HG02588 (cell line): ENCODE data around the gene NAT16.
"Not testable (repeated sequence)": the region's sequence is repeated elsewhere in the genome, so short reads cannot be mapped to it uniquely, and the experiment has no call there.

ENCODE experiments used
- ATAC-seq: cut with Tn5 transposase; IDR thresholded peaks from one replicate; pipeline ENCODE4 v1.9.1; 2021; ENCODE audit warnings: mild to moderate bottlenecking, moderate library complexity; ENCODE audit not compliant: unreplicated experiment

Gene NAT16

DNA sequence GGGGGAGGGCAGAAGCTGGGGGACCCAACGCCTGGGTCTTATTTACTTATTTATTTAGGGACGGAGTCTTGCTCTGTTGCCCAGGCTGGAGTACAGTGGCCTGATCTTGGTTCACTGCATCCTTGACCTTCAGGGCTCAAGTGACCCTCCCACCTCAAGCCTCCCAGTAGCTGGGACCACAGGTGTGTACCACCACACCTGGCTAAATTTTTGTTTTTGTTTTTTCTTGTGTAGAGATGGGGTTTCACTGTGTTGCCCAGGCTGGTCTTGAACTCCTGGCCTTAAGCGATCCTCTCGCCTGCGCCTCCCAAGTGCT, 22.5 kb upstream of the NAT16 start:
- no peak for ATAC-seq

DNA sequence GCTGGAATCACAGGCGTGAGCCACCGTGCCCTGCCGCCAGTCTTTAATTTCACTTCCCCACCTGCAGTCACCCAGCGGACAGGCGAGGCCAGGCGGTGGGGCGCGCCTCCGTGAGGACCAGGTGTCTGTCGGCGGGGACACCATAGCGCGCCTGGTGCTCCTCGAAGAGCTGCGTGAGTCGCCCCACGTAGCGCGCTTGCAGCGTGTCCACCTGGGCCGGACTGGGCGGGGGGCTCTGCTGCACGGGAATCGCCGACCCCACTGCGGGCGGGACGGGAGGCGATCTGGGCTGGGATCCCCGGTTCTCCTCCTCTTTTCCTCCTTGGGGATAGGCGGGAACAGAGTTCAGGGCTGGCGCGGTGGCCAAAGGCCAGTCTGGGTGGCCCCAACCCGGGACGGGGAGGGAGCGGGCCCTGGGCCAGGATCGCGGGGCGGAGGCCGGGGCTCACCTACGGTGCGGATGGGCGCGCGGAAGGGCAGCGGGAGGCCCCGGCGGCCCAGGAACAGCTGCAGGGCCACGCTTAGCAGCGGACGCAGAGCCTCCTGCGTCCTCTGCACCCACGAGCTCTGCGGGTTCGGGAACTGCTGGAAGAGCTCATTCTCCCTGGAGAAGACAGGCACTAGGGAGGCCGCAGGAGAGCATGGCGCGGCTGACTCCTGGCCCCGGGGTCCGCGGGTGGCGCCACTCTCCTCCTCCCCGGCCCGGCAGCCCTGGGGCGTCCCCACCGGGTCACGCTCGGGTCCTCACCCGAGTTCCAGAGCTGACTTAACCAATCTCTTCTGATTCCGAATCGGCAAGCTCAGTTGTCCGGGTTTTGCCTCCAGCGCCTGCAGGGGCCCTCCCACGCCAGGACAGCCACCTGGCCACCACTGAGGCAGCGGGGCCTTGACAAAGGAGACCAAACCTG, 21.9 kb upstream of the NAT16 start:
- no peak for ATAC-seq

DNA sequence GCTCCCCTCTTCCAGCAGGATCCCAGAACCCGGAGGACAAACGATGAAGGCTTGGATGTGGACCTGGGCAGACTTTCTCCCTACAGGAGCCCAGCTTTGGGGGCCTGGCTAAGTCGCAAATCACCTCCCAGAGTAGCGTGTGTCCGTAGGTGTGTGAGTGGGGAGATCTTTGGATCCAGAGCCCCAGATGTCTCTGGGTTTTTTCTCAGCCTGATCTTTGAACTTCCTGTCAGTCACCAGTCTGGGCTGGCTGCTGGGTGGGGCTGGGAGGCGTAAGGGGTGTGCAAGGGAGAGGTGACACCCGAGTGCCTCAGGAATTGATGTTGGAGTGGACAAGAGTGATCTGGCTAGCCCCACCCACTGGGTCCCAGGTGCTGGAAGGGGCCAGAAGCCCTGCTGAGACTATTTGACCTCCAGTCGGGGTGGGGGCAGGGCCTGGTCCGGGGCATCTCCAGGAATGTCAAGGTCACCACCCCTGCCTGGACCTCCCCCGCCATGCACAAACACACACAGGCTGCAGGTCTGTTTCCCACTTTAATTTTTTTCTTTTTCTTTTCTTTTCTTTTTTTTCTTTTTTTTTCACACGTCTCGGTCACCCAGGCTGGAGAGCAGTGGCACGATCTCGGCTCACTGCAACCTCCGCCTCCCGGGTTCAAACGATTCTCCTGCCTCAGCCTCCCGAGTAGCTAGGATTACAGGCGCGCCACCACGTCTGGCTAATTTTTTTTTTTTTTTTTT, 20.9 kb upstream of the NAT16 start, which contains the start of gene MOGAT3:
TSS of gene MOGAT3 (minus strand) at position 175 of the 738 bp plus-strand sequence. CDS start 182 bp downstream, outside the sequence.
- no peak for ATAC-seq

GRCh38 chr7:101200504-101200861, 20.4 kb upstream of the NAT16 start:
- ATAC-seq = no peak

GRCh38 chr7:101199522-101199921, 19.4 kb upstream of the NAT16 start:
- not testable (repeated sequence) for ATAC-seq

GRCh38 chr7:101198476-101198875, 18.4 kb upstream of the NAT16 start:
- ATAC-seq = no peak

GRCh38 chr7:101197991-101198390, 17.9 kb upstream of the NAT16 start:
- ATAC-seq = no peak

DNA sequence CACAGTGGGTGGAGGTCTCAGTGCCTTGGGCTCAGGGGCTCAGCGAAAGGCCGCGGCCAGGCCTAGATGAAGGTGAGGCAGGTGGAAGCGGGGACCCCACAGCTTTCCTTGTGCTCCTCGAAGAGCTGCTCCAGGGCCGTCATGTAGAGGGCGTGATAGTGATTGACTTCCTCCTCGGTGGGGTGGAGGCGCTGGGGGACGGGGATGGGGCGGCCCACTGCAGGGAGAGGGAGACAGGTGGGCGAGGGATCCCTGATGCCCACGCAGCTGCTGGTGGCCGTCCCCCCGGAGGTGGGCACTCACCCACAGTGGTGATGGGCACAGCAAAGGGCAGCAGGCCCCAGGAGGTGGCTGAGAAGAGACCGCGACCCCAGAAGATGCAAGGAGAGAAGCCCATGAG, 15.8 kb upstream of the NAT16 start:
- ATAC-seq = no peak

DNA sequence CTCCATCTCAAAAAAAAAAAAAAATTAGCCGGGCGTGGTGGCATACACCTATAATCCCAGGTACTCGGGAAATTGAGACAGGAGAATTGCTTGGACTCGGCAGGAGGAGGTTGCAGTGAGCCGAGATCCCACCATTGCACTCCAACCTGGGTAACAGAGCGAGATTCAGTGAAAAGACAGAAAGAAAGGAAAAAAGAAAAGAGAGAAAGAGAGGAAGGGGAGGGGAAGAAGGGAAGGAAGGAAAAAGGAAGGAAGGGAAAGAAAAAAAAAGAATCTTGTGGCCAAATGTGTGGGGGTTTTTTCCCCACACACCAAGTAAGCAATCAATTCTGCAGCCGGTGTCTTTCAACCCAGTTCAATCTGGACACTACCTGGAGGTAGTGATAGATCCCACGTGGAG, 9.0 kb upstream of the NAT16 start:
- no peak for ATAC-seq

DNA sequence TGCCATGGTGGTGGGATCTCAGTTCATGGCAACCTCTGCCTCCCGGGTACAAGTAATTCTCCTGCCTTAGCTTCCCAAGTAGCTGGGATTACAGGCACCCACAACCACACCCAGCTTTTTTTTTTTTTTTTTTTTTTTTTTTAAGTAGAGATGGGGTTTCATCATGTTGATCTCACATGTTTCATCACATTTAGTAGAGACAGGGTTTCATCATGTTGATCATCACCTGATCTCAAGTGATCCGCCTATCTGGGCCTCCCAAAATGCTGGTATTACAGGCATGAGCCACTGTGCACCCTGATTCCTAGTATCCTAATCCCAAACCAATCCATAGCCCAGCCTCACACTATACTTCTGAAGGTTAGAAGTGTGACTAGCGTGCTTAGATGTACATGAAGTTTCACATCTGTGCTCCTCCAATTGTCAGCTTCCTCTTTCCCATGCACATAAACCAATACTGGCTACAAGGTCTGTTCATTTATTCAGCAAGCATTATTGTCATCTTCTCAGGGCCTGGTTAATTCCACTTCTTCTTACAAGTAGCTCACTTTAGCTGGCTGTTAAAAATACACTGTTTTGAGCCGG, 6.8 kb upstream of the NAT16 start:
- no peak for ATAC-seq

DNA sequence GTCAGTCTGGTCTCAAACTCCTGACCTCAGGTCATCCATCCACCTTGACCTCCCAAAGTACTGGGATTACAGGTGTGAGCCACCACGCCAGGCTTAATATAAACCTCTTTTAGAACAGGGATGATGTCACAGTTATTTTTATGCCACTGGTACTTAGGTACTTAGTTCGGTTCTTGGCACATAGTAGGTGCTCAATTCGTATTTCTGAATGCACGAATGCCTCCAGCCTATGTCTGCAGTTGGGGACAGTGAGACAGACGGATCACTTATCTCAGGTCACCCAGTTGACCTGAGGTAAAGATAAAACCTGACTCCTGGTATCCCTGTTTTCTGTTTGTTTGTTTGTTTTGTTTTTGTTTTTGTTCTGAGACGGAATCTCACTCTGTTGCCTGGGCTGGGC, 6.1 kb upstream of the NAT16 start:
- no peak for ATAC-seq

GRCh38 chr7:101185258-101185839, 5.3 kb upstream of the NAT16 start:
- ATAC-seq = no peak

GRCh38 chr7:101179713-101180112, 380 bp downstream of the NAT16 start:
- no peak for ATAC-seq

- no peak for ATAC-seq
These were observed 976 bp downstream of the NAT16 start for GRCh38 chr7:101179117-101179516.

DNA sequence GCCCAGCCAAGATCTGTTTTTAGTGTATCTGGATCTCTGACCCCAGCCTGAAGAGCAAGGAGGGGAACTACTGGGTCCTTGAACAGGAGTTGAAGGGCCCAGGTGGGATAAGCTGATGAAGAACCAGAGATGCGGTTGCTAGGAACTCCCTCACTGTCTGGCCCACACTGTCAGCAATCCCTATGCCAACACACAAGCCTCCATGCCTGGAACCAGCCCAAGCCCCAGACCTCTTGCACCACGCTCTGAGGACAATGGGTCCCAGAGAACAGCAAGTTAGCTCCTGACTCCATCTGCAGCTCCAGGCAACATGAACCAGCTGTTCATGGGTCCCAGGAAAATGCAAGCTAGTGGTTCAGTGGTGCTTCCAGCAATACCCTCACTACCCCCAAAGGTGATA, 2.4 kb downstream of the NAT16 start:
- ATAC-seq = no peak

DNA sequence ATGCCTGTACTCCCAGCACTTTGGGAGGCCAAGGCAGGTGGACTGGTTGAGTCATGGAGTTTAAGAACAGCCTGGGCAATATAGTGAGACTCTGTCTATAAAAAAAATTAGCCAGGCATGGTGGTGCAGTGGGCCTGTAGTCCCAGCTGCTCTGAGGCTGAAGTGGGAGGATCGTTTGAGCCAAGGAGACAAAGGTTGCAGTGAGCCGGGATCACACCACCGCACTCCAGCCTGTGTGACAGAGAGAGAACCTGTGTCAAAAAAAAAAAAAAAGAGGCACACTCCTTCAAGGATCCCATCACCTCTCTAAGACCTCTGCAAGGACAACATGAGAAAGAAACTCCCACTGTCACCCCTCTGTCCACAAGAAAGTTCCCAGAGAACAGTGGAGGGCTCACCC, 4.4 kb downstream of the NAT16 start:
- ATAC-seq = no peak

DNA sequence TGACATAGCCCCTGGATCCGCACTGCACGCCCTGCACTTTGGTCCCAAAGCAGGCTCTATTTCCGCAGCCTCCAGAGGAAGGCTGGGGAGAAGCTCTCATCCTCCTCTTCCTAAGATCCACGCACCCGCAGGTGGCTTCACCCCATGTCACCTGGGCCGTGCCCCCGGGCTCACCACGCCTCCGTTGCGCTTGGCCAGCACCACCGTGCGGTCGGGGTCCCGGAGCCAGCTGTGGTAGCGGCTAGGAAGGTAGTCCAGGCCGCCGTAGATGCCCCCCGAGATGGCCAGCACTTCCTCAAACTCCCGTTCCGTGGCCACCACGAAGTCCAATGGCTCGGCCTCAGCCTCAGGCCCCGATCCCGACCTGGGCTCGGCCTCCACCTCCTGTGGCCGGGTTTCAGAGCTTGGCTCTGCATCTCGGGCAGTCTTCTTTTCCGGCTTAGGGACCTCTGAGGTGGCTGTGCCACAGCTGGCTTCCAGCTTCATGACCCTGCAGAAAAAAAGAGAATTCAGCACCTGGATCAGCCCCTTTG, 5.7 kb downstream of the NAT16 start:
- no peak for ATAC-seq

- no peak for ATAC-seq
These were observed 6.3 kb downstream of the NAT16 start for GRCh38 chr7:101173752-101174244.

DNA sequence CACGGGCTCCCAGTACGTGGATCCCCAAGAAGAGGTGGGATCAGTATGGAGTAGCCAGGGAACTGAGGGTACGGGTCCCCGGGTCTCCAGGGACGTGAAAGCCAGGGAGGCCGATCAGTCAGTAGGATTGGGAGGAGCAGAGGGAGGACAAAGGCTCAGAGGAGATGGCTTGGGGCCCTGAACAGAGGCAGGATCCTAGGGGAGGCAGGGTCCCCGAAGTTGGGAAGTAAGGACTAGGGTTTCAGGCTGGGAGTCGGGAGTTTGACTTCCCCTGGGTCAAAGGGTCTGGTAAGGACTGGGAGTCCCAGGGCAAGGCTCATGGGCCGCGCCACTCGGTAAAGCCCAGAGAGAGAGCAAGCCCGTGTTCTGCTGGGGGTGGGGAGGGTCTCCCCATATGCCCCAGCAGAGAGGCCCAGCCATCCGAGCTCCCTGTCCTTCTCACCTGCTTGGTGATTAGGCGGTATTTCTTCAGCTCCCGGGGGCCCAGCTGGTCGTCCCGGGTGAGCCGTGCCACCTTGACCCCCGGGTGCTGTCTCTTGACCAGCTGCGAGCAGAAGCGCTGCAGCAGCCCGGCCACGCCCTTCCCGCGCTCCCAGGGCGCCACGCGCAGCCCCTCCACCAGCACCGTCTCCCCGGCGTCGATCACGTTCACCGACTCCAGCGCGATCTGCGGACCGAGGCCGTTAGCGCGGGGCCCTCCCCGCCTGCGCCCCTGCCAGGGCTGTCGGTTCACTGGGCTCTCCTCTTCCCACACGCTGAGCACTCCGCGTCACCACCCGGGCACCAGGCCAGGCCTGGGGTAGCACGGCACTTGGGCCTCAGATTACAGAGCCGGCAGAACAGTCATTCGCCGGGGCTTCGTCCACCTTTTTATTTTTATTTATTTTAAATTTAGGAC, 7.0 kb downstream of the NAT16 start:
- ATAC-seq = no peak
